Measurements from ENCODE around the gene KCNMA1. TPM values are rescaled to one million over a fixed set of nuclear protein-coding genes. Genes with fewer than 3 reads are reported as not detected.

The KCNMA1 gene
- total RNA-seq, 1 experiment from 2014 or later, result 0.45 TPM

- intact Hi-C loops (cut with micrococcal nuclease; ENCODE audit: unreplicated experiment), result no loop called here
- peaks cover 56% of the 10 kb centered on the region for H3K27me3 Mint-ChIP-seq (ENCODE audit: unreplicated experiment)
- BruUV-seq (replicated peaks), result no TSS peak
- no peaks in the 10 kb centered on the region for H3K36me3 Mint-ChIP-seq (ENCODE audit: insufficient read depth, unreplicated experiment)
- no peak overlapping the region for H3K4me3 Mint-ChIP-seq (ENCODE audit: low read depth, unreplicated experiment)
- peaks cover 9% of the 10 kb centered on the region for H3K4me1 Mint-ChIP-seq (ENCODE audit: low read depth, unreplicated experiment)
- CTCF ChIA-PET, result no interaction called here
- no peak for DNase-seq
- no peak for TF ChIP-seq CTCF (IDR thresholded peaks at IDR 0.05; ENCODE audit: unreplicated experiment)
- no peak overlapping the region for H3K27ac Mint-ChIP-seq (ENCODE audit: unreplicated experiment)
- no peaks in the 10 kb centered on the region for H3K9me3 Mint-ChIP-seq (ENCODE audit: low read depth, unreplicated experiment)
These were observed 340.8 kb downstream of the KCNMA1 start for GRCh38 chr10:77296534-77297392.

- Mint-ChIP-seq H3K36me3 (ENCODE audit: insufficient read depth, unreplicated experiment) (no peaks in the 10 kb centered on the region), H3K27ac (ENCODE audit: unreplicated experiment) (no peak overlapping the region), H3K4me3 (ENCODE audit: low read depth, unreplicated experiment) (no peak overlapping the region), H3K27me3 (ENCODE audit: unreplicated experiment) (peaks cover 26% of the 10 kb centered on the region), H3K9me3 (ENCODE audit: low read depth, unreplicated experiment) (no peaks in the 10 kb centered on the region), H3K4me1 (ENCODE audit: low read depth, unreplicated experiment) (peaks cover 23% of the 10 kb centered on the region)
- CTCF ChIA-PET, result interaction anchor here (0.9 kb wide), 1 partner anchor 17 kb away, joined by 4 read pairs; no protein-coding TSS in a partner anchor
- BruUV-seq (replicated peaks), result no TSS peak
- DNase-seq, result no peak
- no peak for TF ChIP-seq CTCF (IDR thresholded peaks at IDR 0.05; ENCODE audit: unreplicated experiment)
- intact Hi-C loops (cut with micrococcal nuclease; ENCODE audit: unreplicated experiment), result no loop called here
These were observed 343.8 kb downstream of the KCNMA1 start for GRCh38 chr10:77293773-77294172.

- no peak for DNase-seq
- Mint-ChIP-seq H3K27me3 (ENCODE audit: unreplicated experiment) (peaks cover 22% of the 10 kb centered on the region), H3K4me1 (ENCODE audit: low read depth, unreplicated experiment) (peaks cover 23% of the 10 kb centered on the region), H3K9me3 (ENCODE audit: low read depth, unreplicated experiment) (no peaks in the 10 kb centered on the region), H3K36me3 (ENCODE audit: insufficient read depth, unreplicated experiment) (no peaks in the 10 kb centered on the region), H3K4me3 (ENCODE audit: low read depth, unreplicated experiment) (no peak overlapping the region), H3K27ac (ENCODE audit: unreplicated experiment) (no peak overlapping the region)
- intact Hi-C loops (cut with micrococcal nuclease; ENCODE audit: unreplicated experiment), result no loop called here
- TF ChIP-seq CTCF (IDR thresholded peaks at IDR 0.05; ENCODE audit: unreplicated experiment), result no peak
- no TSS peak for BruUV-seq (replicated peaks)
- CTCF ChIA-PET, result interaction anchor here (0.9 kb wide), 1 partner anchor 17 kb away, joined by 4 read pairs; no protein-coding TSS in a partner anchor
These were observed 344.3 kb downstream of the KCNMA1 start for GRCh38 chr10:77293347-77293746.

- Mint-ChIP-seq H3K27ac (ENCODE audit: unreplicated experiment) (no peak overlapping the region), H3K4me1 (ENCODE audit: low read depth, unreplicated experiment) (peaks cover 35% of the 10 kb centered on the region), H3K9me3 (ENCODE audit: low read depth, unreplicated experiment) (no peaks in the 10 kb centered on the region), H3K4me3 (ENCODE audit: low read depth, unreplicated experiment) (no peak overlapping the region), H3K36me3 (ENCODE audit: insufficient read depth, unreplicated experiment) (no peaks in the 10 kb centered on the region), H3K27me3 (ENCODE audit: unreplicated experiment) (peaks cover 7% of the 10 kb centered on the region)
- DNase-seq, result no peak
- CTCF ChIA-PET, result no interaction called here
- no TSS peak for BruUV-seq (replicated peaks)
- TF ChIP-seq CTCF (IDR thresholded peaks at IDR 0.05; ENCODE audit: unreplicated experiment), result no peak
- intact Hi-C loops (cut with micrococcal nuclease; ENCODE audit: unreplicated experiment), result no loop called here
These were observed 345.8 kb downstream of the KCNMA1 start for GRCh38 chr10:77291596-77292505.
